GM23338 (cell line): Measurements from ENCODE around the gene BRPF3. TPM values are rescaled to one million over a fixed set of nuclear protein-coding genes. Genes with fewer than 3 reads are reported as not detected.

Experiments
- ATAC-seq: fragments of 200-7000 bp; cut with Tn5 transposase; 3 replicates; pipeline ENCODE4 v1.9.1; 2020
- DNase-seq: peaks from one replicate; pipeline ENCODE4 v3.0.0-alpha.2; 2015; ENCODE audit warnings: low spot score
- H2AFZ ChIP-seq: fragments of 200-600 bp; sonication (generic); 2 replicates; pipeline ENCODE4 v1.8.0; 2016; ENCODE audit warnings: antibody characterized with exemption, mild to moderate bottlenecking, moderate library complexity
- H3F3A ChIP-seq: fragments of 200-600 bp; sonication (generic); replicated peaks from 2 replicates; pipeline ENCODE4 v1.8.0; 2017; ENCODE audit warnings: antibody characterized with exemption, mixed run types, low read depth
- H3K27ac ChIP-seq: fragments of 200-600 bp; sonication (generic); 2 replicates; pipeline ENCODE4 v1.6.1; 2016; ENCODE audit warnings: low read depth
- H3K27me3 ChIP-seq: fragments of 200-600 bp; sonication (generic); 2 replicates; pipeline ENCODE4 v1.8.0; 2016; ENCODE audit warnings: mild to moderate bottlenecking, mixed run types, moderate library complexity; ENCODE audit not compliant: insufficient read depth
- H3K36me3 ChIP-seq: fragments of 200-600 bp; sonication (generic); 2 replicates; pipeline ENCODE4 v1.8.0; 2016; ENCODE audit warnings: mild to moderate bottlenecking; ENCODE audit not compliant: insufficient read depth
- H3K4me1 ChIP-seq: fragments of 200-600 bp; sonication (generic); 2 replicates; pipeline ENCODE4 v1.8.0; 2016; ENCODE audit warnings: mild to moderate bottlenecking, moderate library complexity; ENCODE audit not compliant: insufficient read depth
- H3K4me2 ChIP-seq: fragments of 200-600 bp; sonication (generic); 2 replicates; pipeline ENCODE4 v1.7.1; 2017; ENCODE audit warnings: mixed run types
- H3K4me3 ChIP-seq: fragments of 200-600 bp; sonication (generic); 2 replicates; pipeline ENCODE4 v1.6.1; 2016; ENCODE audit warnings: mixed run types
- H3K79me2 ChIP-seq: fragments of 200-600 bp; sonication (generic); replicated peaks from 2 replicates; pipeline ENCODE4 v1.8.0; 2017; ENCODE audit warnings: mild to moderate bottlenecking; ENCODE audit not compliant: insufficient read depth
- H3K9me2 ChIP-seq: fragments of 200-600 bp; sonication (generic); 2 replicates; pipeline ENCODE4 v1.8.0; 2017; ENCODE audit not compliant: insufficient read depth
- H4K20me1 ChIP-seq: fragments of 200-600 bp; sonication (generic); replicated peaks from 2 replicates; pipeline ENCODE4 v1.8.0; 2017; ENCODE audit warnings: mild to moderate bottlenecking; ENCODE audit not compliant: insufficient read depth
- H3K27ac Mint-ChIP-seq: 2 replicates; pipeline ENCODE4 v1.8.0; 2020; ENCODE audit warnings: inconsistent platforms, mild to moderate bottlenecking, moderate library complexity, mixed read lengths
- H3K27me3 Mint-ChIP-seq: 3 replicates; pipeline ENCODE4 v1.8.0; 2022; ENCODE audit warnings: low read depth, mild to moderate bottlenecking, moderate library complexity, mixed read lengths, inconsistent platforms; ENCODE audit not compliant: insufficient read depth, poor library complexity
- H3K36me3 Mint-ChIP-seq: 3 replicates; pipeline ENCODE4 v1.8.0; 2021; ENCODE audit warnings: low read depth, mild to moderate bottlenecking, inconsistent platforms, moderate library complexity, mixed read lengths
- H3K4me1 Mint-ChIP-seq: 3 replicates; pipeline ENCODE4 v1.8.0; 2020; ENCODE audit warnings: mild to moderate bottlenecking, inconsistent platforms, mixed read lengths
- H3K4me3 Mint-ChIP-seq: 3 replicates; pipeline ENCODE4 v1.8.0; 2021; ENCODE audit warnings: moderate library complexity, mild to moderate bottlenecking, inconsistent platforms, mixed read lengths
- H3K9me3 Mint-ChIP-seq: 3 replicates; pipeline ENCODE4 v1.8.0; 2020; ENCODE audit warnings: moderate library complexity, mild to moderate bottlenecking, inconsistent platforms, mixed read lengths
- CTCF ChIP-seq, 2 experiments: fragments of 200-600 bp in 1 of 2; sonication (generic) in 1 of 2; conservative IDR thresholded peaks; 2 replicates each; pipeline versions ENCODE4 v1.5.1 to v1.6.1; 2016 to 2017; ENCODE audit warnings: antibody characterized with exemption in 2 of 2, low read depth in 2 of 2, mild to moderate bottlenecking in 2 of 2, moderate library complexity in 1 of 2
- NANOG ChIP-seq: IDR thresholded peaks from 2 replicates; pipeline ENCODE4 v1.6.1; 2016; ENCODE audit warnings: antibody characterized with exemption, borderline replicate concordance
- STAT1 ChIP-seq: IDR thresholded peaks from one replicate; pipeline ENCODE4 v1.6.1; 2016; ENCODE audit warnings: antibody characterized with exemption; ENCODE audit not compliant: unreplicated experiment
- ZNF114 ChIP-seq: fragments of 250-450 bp; sonication (Bioruptor Pico); IDR thresholded peaks from 2 replicates; pipeline ENCODE4 v1.5.0; 2020; ENCODE audit warnings: mild to moderate bottlenecking, moderate library complexity
- ZNF462 ChIP-seq: fragments of 250-450 bp; sonication (Bioruptor Pico); IDR thresholded peaks from 2 replicates; pipeline ENCODE4 v1.5.0; 2020; ENCODE audit warnings: mild to moderate bottlenecking, moderate library complexity
- polyA plus RNA-seq: library from polyadenylated mRNA; unstranded; fragments of >200 nt; fragmentation: Nextera tagmentation; extraction: Ambion mirVana; gene quantifications from 2 replicates; pipeline ENCODE4 v1.2.1, GENCODE V29; 2016
- total RNA-seq: library from RNA; depleted of rRNA; stranded (reverse); fragments of >200 nt; shearing (Covaris generic); gene quantifications from 2 replicates; pipeline ENCODE4 v1.2.3, GENCODE V29; 2014
- TF ChIP-seq, protein P1 (sequence below): IDR thresholded peaks from one replicate; pipeline ENCODE4 v1.6.1; 2018; ENCODE audit warnings: antibody characterized with exemption; ENCODE audit not compliant: unreplicated experiment

The BRPF3 gene
- total and polyA plus RNA-seq, 2 experiments from 2014 or later: 11.8 to 33.2 TPM

GRCh38 chr6:36202101-36202500 is 5.6 kb downstream of the BRPF3 start (continued):
- TF ChIP-seq ZNF462: no peak

- H3K4me3 Mint-ChIP-seq: no peak overlapping the region
- H3K4me1 Mint-ChIP-seq: 0 out of 3 replicates have a peak, but pooled peaks cover 2% of the 10 kb centered on the region
- Histone ChIP-seq H4K20me1 (peaks cover 34% of the 10 kb centered on the region), H3K4me1 (no peaks in the 10 kb centered on the region), H2AFZ (no peak overlapping the region), H3K27me3 (no peaks in the 10 kb centered on the region), H3K9me2 (no peaks in the 10 kb centered on the region), H3K36me3 (peaks cover 34% of the 10 kb centered on the region), H3K4me2 (no peak overlapping the region), H3K4me3 (no peak overlapping the region), H3F3A (no peaks in the 10 kb centered on the region), H3K27ac (no peak overlapping the region), H3K79me2 (peaks cover 50% of the 10 kb centered on the region)
- no peaks in the 10 kb centered on the region; the same call in 2 of the 3 replicates for H3K9me3 Mint-ChIP-seq
- no peak overlapping the region for H3K27ac Mint-ChIP-seq
- DNase-seq (no peak), ATAC-seq (no peak)
- TF ChIP-seq ZNF114 (no peak), STAT1 (no peak)
- H3K36me3 Mint-ChIP-seq: peaks cover 68% of the 10 kb centered on the region
- H3K27me3 Mint-ChIP-seq: peaks cover 4% of the 10 kb centered on the region
Observed at GRCh38 chr6:36204068-36204753, 7.7 kb downstream of the BRPF3 start.

DNA sequence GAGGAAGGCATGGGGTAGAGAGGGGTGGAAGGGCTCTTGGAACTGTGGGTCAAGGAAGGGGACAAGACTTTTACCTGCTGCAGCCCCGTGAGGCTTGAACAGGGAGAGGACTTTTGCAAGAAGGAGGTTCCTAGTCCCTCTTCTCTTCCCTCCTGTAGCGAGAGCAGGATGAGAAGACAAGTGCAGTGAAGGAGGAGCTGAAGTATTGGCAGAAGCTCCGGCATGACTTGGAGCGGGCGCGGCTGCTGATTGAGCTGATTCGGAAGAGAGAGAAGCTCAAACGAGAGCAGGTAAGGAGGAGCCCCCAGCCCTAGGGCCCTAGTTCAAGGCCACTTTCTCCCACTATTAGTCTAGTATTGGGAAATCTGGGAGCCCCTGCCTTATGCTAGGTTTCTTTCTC is 10.6 kb downstream of the BRPF3 start:
- peaks cover 24% of the 10 kb centered on the region for H3K79me2 ChIP-seq
- ATAC-seq: no peak
- peaks cover 70% of the 10 kb centered on the region for H3K36me3 Mint-ChIP-seq
- peaks cover 2% of the 10 kb centered on the region for H3K27me3 Mint-ChIP-seq
- no peak overlapping the region for H3K27ac Mint-ChIP-seq
- no peak overlapping the region for H3K4me3 ChIP-seq
- H3K4me1 Mint-ChIP-seq: no peaks in the 10 kb centered on the region
- no peak overlapping the region for H3K4me2 ChIP-seq
- H3K27me3 ChIP-seq: no peaks in the 10 kb centered on the region
- H3K9me2 ChIP-seq: no peaks in the 10 kb centered on the region
- peaks cover 43% of the 10 kb centered on the region for H3K36me3 ChIP-seq
- no peak overlapping the region for H3K27ac ChIP-seq
- no peak overlapping the region for H3K4me3 Mint-ChIP-seq
- no peaks in the 10 kb centered on the region for H3F3A ChIP-seq
- H2AFZ ChIP-seq: no peak overlapping the region
- no peak for DNase-seq
- H3K4me1 ChIP-seq: no peaks in the 10 kb centered on the region
- no peaks in the 10 kb centered on the region for H3K9me3 Mint-ChIP-seq
- peaks cover 36% of the 10 kb centered on the region for H4K20me1 ChIP-seq
- TF ChIP-seq CTCF (conservative IDR thresholded peaks at IDR 0.05; ENCODE audit: low read depth in 2 of 2): no peak
- TF ChIP-seq, protein P1, sequence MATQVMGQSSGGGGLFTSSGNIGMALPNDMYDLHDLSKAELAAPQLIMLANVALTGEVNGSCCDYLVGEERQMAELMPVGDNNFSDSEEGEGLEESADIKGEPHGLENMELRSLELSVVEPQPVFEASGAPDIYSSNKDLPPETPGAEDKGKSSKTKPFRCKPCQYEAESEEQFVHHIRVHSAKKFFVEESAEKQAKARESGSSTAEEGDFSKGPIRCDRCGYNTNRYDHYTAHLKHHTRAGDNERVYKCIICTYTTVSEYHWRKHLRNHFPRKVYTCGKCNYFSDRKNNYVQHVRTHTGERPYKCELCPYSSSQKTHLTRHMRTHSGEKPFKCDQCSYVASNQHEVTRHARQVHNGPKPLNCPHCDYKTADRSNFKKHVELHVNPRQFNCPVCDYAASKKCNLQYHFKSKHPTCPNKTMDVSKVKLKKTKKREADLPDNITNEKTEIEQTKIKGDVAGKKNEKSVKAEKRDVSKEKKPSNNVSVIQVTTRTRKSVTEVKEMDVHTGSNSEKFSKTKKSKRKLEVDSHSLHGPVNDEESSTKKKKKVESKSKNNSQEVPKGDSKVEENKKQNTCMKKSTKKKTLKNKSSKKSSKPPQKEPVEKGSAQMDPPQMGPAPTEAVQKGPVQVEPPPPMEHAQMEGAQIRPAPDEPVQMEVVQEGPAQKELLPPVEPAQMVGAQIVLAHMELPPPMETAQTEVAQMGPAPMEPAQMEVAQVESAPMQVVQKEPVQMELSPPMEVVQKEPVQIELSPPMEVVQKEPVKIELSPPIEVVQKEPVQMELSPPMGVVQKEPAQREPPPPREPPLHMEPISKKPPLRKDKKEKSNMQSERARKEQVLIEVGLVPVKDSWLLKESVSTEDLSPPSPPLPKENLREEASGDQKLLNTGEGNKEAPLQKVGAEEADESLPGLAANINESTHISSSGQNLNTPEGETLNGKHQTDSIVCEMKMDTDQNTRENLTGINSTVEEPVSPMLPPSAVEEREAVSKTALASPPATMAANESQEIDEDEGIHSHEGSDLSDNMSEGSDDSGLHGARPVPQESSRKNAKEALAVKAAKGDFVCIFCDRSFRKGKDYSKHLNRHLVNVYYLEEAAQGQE: no peak
- TF ChIP-seq NANOG: no peak
- no peak for TF ChIP-seq ZNF114
